ENCODE measurements around the gene SATL1.
"Not testable (repeated sequence)": the region's sequence is repeated elsewhere in the genome, so short reads cannot be mapped to it uniquely, and the experiment has no call there.

SATL1 gene

DNA sequence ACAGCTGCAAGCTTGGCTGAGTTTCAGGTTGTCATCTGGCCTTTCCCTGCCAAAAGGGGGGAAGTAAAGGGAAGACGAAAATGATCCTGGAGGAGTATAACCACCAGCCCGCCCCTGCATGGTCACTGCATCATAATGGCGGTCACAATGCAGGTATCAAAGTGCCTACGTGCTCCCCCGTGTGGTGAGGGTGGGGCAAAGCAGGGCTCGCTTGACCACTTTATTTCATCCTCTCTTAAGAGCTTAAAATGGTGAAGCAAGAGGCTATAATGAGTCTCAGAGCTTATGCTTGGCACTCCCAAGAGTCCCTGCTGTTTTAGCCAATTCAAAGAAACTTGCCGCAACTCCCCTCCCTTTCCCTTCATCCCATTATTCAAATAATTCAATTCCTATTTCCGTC is 134.3 kb downstream of the SATL1 start:
- DNase-seq = no peak

DNA sequence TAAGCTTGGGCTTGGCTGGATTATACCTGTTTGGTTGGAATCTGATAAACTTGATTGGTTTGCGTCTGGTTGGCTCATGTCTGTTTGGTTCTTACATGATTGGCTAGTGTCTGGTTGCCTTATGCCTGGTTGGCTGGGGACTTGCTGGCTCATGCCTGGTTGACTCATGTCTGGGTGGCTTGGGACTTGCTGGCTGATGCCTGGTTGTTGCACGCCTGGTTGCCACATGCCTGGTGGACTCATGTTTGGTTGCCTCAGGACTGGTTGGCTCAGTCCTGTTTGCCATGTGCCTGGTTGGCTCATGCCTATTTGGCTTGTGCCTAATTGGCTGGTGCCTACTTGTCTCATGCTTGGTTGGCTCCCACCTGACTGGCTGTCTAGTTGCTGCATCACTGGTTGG is 135.4 kb downstream of the SATL1 start:
- no peak for DNase-seq

DNA sequence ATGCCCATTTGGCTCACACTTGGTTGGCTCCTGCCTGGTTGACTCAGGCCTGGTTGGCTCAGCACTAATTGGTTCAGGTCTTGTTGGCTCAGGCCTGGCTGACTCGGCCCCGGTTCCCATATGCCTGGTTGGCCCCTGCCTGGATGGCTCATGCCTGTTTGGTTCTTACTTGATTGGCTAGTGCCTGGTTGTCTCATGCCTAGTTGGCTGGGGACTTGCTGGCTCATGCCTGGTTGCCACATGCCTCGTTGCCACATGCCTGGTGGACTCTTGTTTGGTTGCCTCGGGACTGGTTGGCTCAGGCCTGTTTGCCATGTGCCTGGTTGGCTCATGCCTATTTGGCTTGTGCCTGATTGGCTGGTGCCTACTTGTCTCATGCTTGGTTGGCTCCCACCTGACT is 136.2 kb downstream of the SATL1 start:
- no peak for DNase-seq

DNA sequence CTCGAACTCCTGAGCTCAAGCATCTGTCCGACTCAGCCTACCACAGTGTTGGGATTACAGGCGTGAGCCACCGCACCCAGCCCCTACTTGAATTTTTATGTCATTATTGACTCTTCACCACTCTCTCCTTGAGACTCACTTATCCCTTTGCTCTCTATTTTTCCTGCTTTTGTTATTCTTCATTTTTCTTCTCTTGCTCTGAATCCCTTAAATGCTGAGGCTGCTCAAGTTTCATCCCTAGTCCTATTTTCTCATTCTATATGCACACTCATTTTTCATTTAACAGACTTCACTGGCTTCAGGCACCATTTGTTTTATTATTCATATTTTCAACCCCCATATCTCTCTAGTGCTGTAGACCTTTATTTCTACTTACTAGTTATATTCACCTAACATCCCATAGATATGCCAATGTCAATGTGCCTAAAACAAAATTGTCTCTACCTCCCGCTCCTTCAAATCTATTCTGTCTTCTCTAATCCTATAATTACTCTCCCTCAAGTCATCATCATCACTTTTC is 154.2 kb downstream of the SATL1 start:
- DNase-seq = no peak

DNA sequence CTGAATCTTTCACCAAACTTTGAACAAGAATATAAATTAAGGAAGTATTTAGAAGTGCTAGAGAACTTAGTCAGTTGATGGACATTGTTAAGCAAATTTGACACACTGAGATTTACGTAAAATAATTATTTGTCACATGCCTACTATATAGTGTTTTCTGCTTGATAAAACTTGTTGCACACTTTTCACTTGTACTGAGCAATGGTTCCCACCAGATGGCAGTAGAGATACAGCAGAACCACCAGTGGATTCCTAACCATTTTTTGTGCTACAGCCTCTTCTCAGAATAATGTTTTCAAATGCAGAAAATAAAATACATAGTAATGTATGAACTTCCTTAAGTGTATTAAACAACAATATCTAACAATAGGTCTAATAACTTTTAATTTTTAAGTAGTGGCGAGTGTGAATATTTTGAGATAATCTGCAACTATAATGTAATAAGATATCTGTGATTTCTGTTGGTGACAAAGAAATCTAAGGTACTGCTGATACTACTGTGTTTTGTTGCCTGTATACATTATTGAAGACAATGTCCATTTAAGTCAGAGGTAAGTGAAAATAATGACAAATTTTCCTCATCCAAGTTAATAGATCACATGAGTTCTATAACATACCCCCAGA is 158.7 kb downstream of the SATL1 start:
- DNase-seq = no peak

DNA sequence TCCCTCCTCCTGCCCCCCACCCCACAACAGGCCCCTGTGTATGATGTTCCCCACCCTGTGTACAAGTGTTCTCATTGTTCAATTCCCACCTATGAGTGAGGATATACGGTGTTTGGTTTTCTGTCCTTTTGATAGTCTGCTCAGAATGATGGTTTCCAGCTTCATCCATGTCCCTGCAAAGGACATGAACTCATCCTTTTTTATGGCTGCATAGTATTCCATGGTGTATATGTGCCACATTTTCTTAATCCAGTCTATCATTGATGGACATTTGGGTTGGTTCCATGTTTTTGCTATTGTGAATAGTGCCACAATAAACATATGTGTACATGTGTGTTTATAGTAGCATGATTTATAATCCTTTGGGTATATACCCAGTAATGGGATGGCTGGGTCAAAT is 166.3 kb downstream of the SATL1 start:
- DNase-seq = not testable (repeated sequence)

DNA sequence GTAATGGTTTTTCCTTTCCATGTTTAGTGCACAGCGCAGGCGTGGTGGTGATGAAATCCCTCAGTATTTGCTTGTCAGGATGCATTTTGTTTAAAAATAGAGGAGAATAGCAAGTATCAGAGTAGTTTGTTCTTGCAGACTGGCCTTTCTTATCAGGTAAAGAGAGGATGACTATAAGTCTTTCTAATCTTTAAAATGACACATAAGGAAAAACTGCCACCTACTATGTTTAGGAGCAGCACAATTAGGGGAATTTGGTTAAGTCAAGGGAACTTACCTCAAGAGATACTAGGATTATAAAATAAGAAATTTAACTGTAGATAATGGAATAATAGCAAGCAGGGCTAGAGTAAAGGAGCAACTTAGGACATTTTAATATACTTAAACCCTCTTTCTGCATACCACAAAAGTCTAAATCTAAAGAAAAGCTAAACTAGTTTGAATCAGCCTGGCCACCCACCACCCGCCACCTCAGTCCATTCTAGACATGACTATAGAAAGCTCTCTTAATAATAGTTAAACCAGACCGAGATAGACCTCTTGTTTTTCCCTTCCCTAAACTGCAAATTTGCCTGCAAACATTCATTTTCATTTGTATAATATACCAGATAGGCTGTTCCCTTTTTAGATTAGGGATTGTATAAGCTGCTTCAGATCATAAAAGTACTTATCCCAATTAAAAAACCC is 177.9 kb downstream of the SATL1 start:
- no peak for DNase-seq

DNA sequence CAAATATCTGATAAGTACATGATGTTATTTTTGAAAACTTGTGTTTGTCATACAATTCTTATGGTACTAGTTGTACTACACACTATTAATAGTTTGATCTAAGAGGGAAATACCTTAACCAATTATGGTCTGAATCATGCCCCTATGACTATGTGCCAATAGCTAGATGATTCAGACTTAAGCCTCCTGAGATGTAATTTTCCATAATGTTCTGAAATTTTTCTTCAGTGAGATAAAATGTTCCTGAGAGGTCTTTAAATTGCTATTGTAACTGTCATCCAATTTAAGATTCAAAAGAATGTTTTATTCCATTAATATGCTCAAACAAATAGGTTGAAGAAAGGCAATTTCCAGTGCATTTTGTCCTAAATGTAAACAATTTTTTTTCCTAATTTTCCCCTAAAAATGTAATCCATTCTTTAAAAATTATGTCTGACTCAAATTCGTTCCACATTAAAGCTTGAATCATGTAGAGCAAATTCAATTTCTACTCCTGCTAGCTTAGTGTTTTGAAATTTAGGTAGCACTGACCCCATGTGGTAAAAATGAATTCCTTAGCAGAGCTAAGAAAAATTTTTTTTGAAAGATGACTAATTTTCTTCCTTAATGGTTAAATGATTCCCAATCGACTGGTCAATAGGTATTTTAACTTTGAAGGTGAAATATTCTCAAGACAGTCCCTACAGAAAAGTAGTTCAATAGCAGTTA is 190.8 kb downstream of the SATL1 start:
- no peak for DNase-seq

DNA sequence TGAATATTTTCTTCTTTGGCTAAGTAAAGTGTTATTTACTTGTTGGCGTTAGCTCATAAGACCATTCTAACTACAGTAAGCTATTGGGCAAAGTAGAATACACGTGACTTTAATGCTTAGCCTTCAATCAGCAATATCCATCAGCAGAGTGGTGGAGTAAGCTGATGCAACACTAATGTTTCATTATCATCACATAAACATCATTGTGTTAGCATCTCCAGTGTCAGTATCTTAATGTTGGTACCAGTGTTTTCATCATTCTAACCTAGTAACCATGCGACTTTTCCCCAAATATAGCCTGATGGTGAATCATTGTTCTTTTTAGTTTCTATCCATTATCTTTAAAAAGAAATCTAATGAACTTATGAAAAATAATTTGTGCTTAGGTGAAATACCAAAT is 191.4 kb downstream of the SATL1 start:
- DNase-seq = no peak

DNA sequence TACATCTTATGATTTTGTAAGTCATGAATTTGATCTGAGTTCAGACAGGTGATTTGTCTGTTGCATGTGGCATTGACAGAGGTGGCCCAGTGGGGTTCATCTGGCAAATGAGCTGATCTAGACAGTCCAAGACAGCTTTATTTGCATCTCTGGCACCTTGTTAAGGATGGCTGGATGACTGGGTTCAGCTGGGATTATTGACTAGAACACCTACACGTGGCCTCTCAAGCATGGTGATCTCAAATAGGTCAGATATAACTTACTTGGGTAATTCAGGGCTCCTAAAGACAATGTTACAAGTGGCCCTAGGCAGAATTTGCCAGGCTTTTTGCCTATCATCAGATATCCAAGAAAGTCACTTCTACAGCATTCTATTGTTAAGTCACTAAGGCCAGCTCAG is 192.0 kb downstream of the SATL1 start:
- no peak for DNase-seq
